Measurements from ENCODE around the gene SYNE4. TPM values are rescaled to one million over a fixed set of nuclear protein-coding genes. Genes with fewer than 3 reads are reported as not detected.

Gene SYNE4
- total and polyA plus RNA-seq, 2 of the 4 experiments (the other 2 are of a cell fraction) = 0.27 TPM; not detected in 1

DNA sequence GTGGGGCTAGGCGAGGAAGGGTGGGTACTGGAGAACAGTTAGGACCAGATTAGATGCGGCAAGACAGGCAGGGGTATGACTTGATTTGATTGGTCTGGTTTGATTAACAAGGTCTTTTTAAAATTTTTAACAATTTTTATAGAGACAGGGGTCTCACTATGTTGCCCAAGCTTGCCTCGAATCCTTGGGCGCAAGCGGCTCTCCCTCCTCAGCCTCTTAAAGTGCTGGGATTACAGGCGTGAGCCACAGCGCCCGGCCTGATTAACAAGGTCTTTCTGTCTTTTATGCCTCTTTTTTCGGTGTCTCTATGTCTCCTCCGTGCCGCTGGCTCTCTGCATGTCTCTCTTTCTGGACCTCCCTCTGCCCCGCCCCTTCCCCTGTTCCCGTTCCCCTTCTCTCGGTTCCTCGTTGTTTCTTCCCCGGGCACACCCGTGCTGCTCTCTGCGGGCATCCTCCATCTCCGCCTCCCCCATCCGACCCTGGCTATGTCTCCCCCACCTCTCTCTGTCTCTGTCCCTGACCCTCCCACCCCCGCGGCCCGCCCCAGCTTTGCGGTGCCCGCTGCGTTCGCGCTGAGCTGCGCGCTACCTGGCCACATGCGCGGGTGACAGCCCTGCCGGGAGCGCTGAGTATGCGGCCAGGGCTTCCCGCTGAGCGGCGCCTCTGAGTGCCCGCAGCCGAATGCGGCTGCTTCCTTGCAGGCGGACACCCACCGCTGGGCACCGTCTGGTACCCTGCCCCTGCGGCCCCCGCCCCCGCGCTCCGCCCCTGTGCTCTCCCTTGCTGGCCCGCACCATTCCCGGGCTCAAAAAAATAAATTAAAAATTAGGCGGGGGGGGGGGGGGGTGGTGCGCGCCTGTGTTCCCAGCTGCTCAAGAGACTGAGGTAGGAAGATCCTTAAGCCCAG is 21.7 kb downstream of the SYNE4 start:
- H2BK5ac ChIP-seq (ENCODE audit: low read depth, low read length, poor library complexity, severe bottlenecking) = no peak overlapping the region
- no TSS peak for BruUV-seq (replicated peaks)
- H4K8ac ChIP-seq (ENCODE audit: low read depth in 2 of 2, low read length in 2 of 2) = no peak overlapping the region
- no peak overlapping the region for H2AK9ac ChIP-seq (replicated peaks; ENCODE audit: low read depth, low read length, poor library complexity)
- ATAC-seq (ENCODE audit: low read depth) (peak; percentile 81), DNase-seq (no peak)
- H3K9me3 ChIP-seq (ENCODE audit: control insufficient read depth, insufficient read depth, low read length) = peaks cover 5% of the 10 kb centered on the region
- H3K23ac ChIP-seq (ENCODE audit: low read depth, low read length) = no peak overlapping the region
- H3K79me1 ChIP-seq (ENCODE audit: low read depth in 1 of 2, low read length in 2 of 2) = no peaks in the 10 kb centered on the region
- in situ Hi-C loops (cut with MboI; ENCODE audit: low sequenced_read_pairs) = no loop called here
- no peaks in the 10 kb centered on the region for H3K4me1 ChIP-seq (ENCODE audit: control insufficient read depth, insufficient read depth, low read length)
- intact Hi-C loops (cut with micrococcal nuclease) = no loop called here
- no peaks in the 10 kb centered on the region; the same call in 1 of the 2 replicates for H4K20me1 ChIP-seq (ENCODE audit: insufficient read depth, low read length)
- H3K56ac ChIP-seq (ENCODE audit: extremely low read depth, insufficient read depth, low read length) = no peak overlapping the region
- H4K5ac ChIP-seq (ENCODE audit: low read depth, low read length) = no peak overlapping the region
- H3K14ac ChIP-seq (replicated peaks; ENCODE audit: low read depth, low read length) = no peak overlapping the region
- POLR2A ChIA-PET (ENCODE audit: unreplicated experiment) = no interaction called here
- no peaks in the 10 kb centered on the region for H3K36me3 ChIP-seq (ENCODE audit: control insufficient read depth, insufficient read depth, low read length)
- H2AK5ac ChIP-seq (ENCODE audit: low read depth, low read length) = no peak overlapping the region
- H2AFZ ChIP-seq (replicated peaks; ENCODE audit: low read length, poor library complexity) = peak overlapping the region; percentile 70
- no peak overlapping the region for H2BK20ac ChIP-seq (ENCODE audit: low read depth, low read length)
- H2BK120ac ChIP-seq (ENCODE audit: low read depth, low read length) = no peak overlapping the region
- dilution Hi-C loops (cut with HindIII; ENCODE audit: low sequenced_read_pairs, unreplicated experiment) = no loop called here
- peak overlapping the region; percentile 18; the same call in 1 of the 2 replicates for H3K4me2 ChIP-seq (ENCODE audit: low read depth, low read length)
- H4K91ac ChIP-seq (ENCODE audit: insufficient read depth, low read depth, low read length) = no peak overlapping the region
- peaks cover 28% of the 10 kb centered on the region for H3K27me3 ChIP-seq (ENCODE audit: control insufficient read depth, insufficient read depth, low read length)
- no peak overlapping the region for H2BK15ac ChIP-seq (ENCODE audit: low read depth, low read length)
- no peak overlapping the region for H3K4ac ChIP-seq (ENCODE audit: low read depth, low read length)
- CTCF ChIA-PET = interaction anchor here (0.7 kb wide), 1 partner anchor 121 kb away, joined by 3 read pairs; no protein-coding TSS in a partner anchor
- 10% methylated on average over 31 of the region's 54 CpGs; no CpG with 5 or more reads in 1 of the 2 experiments for WGBS, 2 experiments (ENCODE audit: extremely low coverage in 2 of 2, insufficient read length in 1 of 2)
- no peak overlapping the region for H3K27ac ChIP-seq (ENCODE audit: insufficient read depth, low read length)
- no peaks in the 10 kb centered on the region for H3K9me1 ChIP-seq (ENCODE audit: insufficient read depth, low read length)
- no peak overlapping the region for H3K18ac ChIP-seq (ENCODE audit: low read depth, low read length)
- peak overlapping the region; percentile 17 for H3K4me3 ChIP-seq (ENCODE audit: insufficient read depth, low read depth, low read length)
- TF ChIP-seq CHD1 (IDR thresholded peaks at IDR 0.05; ENCODE audit: low read depth, low read length) (no peak), USF2 (IDR thresholded peaks at IDR 0.05; ENCODE audit: low read depth, low read length) (no peak), NFE2L2 (IDR thresholded peaks at IDR 0.05; ENCODE audit: low read depth, low read length) (no peak)
- no peak overlapping the region for H3K9ac ChIP-seq (ENCODE audit: low read depth, low read length)
